Naive thymus-derived CD8-positive, alpha-beta T cell (primary cell): ENCODE data around the gene HDAC3. TPM values are rescaled to one million over a fixed set of nuclear protein-coding genes. Genes with fewer than 3 reads are reported as not detected.

Experiments
- ATAC-seq, 2 donors: fragments of 150-1000 bp; cut with Tn5 transposase in 1 of 2; sonication (Bioruptor Pico), chemical (Tn5 transposase) in 1 of 2; 1 replicate in 1 of 2; 2 replicates in 1 of 2; pipeline ENCODE4 v1.10.0; 2021; ENCODE audit warnings: mild to moderate bottlenecking in 2 of 2, moderate library complexity in 2 of 2
- POLR2A ChIA-PET: fragments of 350-600 bp; sonication (Branson Sonifier 250); formaldehyde crosslinking; loops from one replicate; lab custom pipeline; 2021; ENCODE audit warnings: antibody characterized with exemption; lab: Charles Lee
- DNase-seq, 10 donors: peaks; one replicate each; pipeline versions ENCODE4 v3.0.0 to v3.0.0-alpha.2; 2020 to 2022
- H3K27ac Mint-ChIP-seq, 10 donors: one replicate each; pipeline ENCODE4 v1.8.0; 2020 to 2022; ENCODE audit warnings: mild to moderate bottlenecking in 10 of 10, mixed read lengths in 10 of 10, moderate library complexity in 4 of 10, inconsistent platforms in 1 of 10
- H3K27me3 Mint-ChIP-seq, 5 donors: one replicate each; pipeline ENCODE4 v1.8.0; 2021 to 2022; ENCODE audit warnings: mixed read lengths in 5 of 5
- H3K36me3 Mint-ChIP-seq, 3 donors: one replicate each; pipeline ENCODE4 v1.8.0; 2020 to 2022; ENCODE audit warnings: mixed read lengths in 3 of 3, mild to moderate bottlenecking in 2 of 3, inconsistent platforms in 1 of 3
- H3K4me1 Mint-ChIP-seq, 4 donors: one replicate each; pipeline ENCODE4 v1.8.0; 2021 to 2022; ENCODE audit warnings: mixed read lengths in 4 of 4
- H3K4me3 Mint-ChIP-seq, 10 donors: one replicate each; pipeline ENCODE4 v1.8.0; 2020 to 2022; ENCODE audit warnings: mild to moderate bottlenecking in 10 of 10, mixed read lengths in 10 of 10, moderate library complexity in 6 of 10, inconsistent platforms in 1 of 10
- H3K9me3 Mint-ChIP-seq, 9 donors: one replicate each; pipeline ENCODE4 v1.8.0; 2020 to 2022; ENCODE audit warnings: mixed read lengths in 9 of 9, mild to moderate bottlenecking in 3 of 9, inconsistent platforms in 1 of 9, moderate library complexity in 1 of 9
- polyA plus RNA-seq, 3 donors: library from polyadenylated mRNA; unstranded; fragments of 300-500 nt; fragmentation: Illumina TruSeq; gene quantifications; one replicate each; pipeline ENCODE4 v1.2.3, GENCODE V29; 2021
- total RNA-seq, 8 experiments: library from RNA in 2 of 8; stranded (reverse) in 2 of 8; gene quantifications; one replicate each; pipeline ENCODE4 v1.2.3 and lab custom pipeline; 2021 to 2026

HDAC3 gene
- total and polyA plus RNA-seq, 5 experiments from 2014 or later, result 71.1 to 100 (median 85.7) TPM

GRCh38 chr5:141656396-141656795 lies 19.7 kb upstream of the HDAC3 start:
- POLR2A ChIA-PET, result no interaction called here
- Mint-ChIP-seq H3K36me3 (no peaks in the 10 kb centered on the region), H3K27ac (no peak overlapping the region), H3K4me3 (no peak overlapping the region), H3K27me3 (peaks cover 0 to 6% (median 0%) of the 10 kb centered on the region in 5 donors), H3K9me3 (no peaks in the 10 kb centered on the region), H3K4me1 (peaks cover 12 to 15% (median 14%) of the 10 kb centered on the region in 4 donors)
- no peak for DNase-seq
- ATAC-seq, result no peak

GRCh38 chr5:141655020-141655419 lies 18.4 kb upstream of the HDAC3 start:
- Mint-ChIP-seq H3K36me3 (no peaks in the 10 kb centered on the region), H3K27me3 (peaks cover 0 to 6% (median 0%) of the 10 kb centered on the region in 5 donors), H3K4me1 (peaks cover 20 to 29% (median 25%) of the 10 kb centered on the region in 4 donors), H3K4me3 (no peak overlapping the region), H3K27ac (no peak overlapping the region), H3K9me3 (no peaks in the 10 kb centered on the region)
- DNase-seq, result no peak
- ATAC-seq, result no peak
- POLR2A ChIA-PET, result no interaction called here

GRCh38 chr5:141654298-141654697 lies 17.6 kb upstream of the HDAC3 start:
- Mint-ChIP-seq H3K36me3 (peaks cover 0 to 2% (median 0%) of the 10 kb centered on the region in 3 donors), H3K4me1 (peaks cover 25 to 36% (median 32%) of the 10 kb centered on the region in 4 donors), H3K27ac (peak overlapping the region in 2 of 10 donors; percentile 28 to 73), H3K4me3 (no peak overlapping the region), H3K9me3 (no peaks in the 10 kb centered on the region), H3K27me3 (peaks cover 0 to 5% (median 0%) of the 10 kb centered on the region in 5 donors)
- ATAC-seq, result no peak
- POLR2A ChIA-PET, result interaction anchor here (0.6 kb wide), 1 partner anchor 17 kb away, joined by 5 read pairs; the partner anchor contains the start of genes HDAC3 and RELL2
- no peak for DNase-seq

GRCh38 chr5:141651728-141652105 lies 15.1 kb upstream of the HDAC3 start:
- Mint-ChIP-seq H3K4me3 (peak overlapping the region; percentile 67 to 97 (median 92)), H3K9me3 (no peaks in the 10 kb centered on the region), H3K27me3 (peaks cover 0 to 5% (median 0%) of the 10 kb centered on the region in 5 donors), H3K4me1 (peaks cover 35 to 52% (median 44%) of the 10 kb centered on the region in 4 donors), H3K27ac (peak overlapping the region; percentile 75 to 98 (median 90)), H3K36me3 (peaks cover 0 to 24% (median 0%) of the 10 kb centered on the region in 3 donors)
- POLR2A ChIA-PET, result interaction anchor here (0.5 to 7.7 kb wide), 12 partner anchors 8 to 1107 kb away, joined by 3 to 107 read pairs (median 8); partner anchors contain the start of genes ARAP3, DELE1, DIAPH1 and HDAC3
- DNase-seq, result no peak
- no peak for ATAC-seq

GRCh38 chr5:141650851-141651727 lies 14.4 kb upstream of the HDAC3 start, which contains the start of gene FCHSD1:
Gene FCHSD1 (minus strand): TSS chr5:141651418. CDS start chr5:141651368, 50 bp downstream.
- Mint-ChIP-seq H3K36me3 (peaks cover 0 to 31% (median 0%) of the 10 kb centered on the region in 3 donors), H3K4me3 (peak within 1 kb of the TSS; percentile 67 to 97 (median 92)), H3K9me3 (no peaks in the 10 kb centered on the region), H3K27ac (peak within 1 kb of the TSS; percentile 79 to 98 (median 94)), H3K4me1 (peaks cover 37 to 56% (median 44%) of the 10 kb centered on the region in 4 donors), H3K27me3 (peaks cover 0 to 5% (median 0%) of the 10 kb centered on the region in 5 donors)
- ATAC-seq (peak; percentile 87 to 95), DNase-seq (peak; percentile 57 to 89 (median 80))
- POLR2A ChIA-PET, result interaction anchor here (0.7 to 7.7 kb wide), 14 partner anchors 9 to 492 kb away, joined by 3 to 107 read pairs (median 6); partner anchors contain the start of genes ARAP3, DELE1, DIAPH1 and HDAC3

GRCh38 chr5:141649972-141650371 lies 13.3 kb upstream of the HDAC3 start:
- Mint-ChIP-seq H3K9me3 (no peaks in the 10 kb centered on the region), H3K27ac (peak overlapping the region; percentile 79 to 98 (median 86)), H3K27me3 (no peaks in the 10 kb centered on the region), H3K36me3 (peaks cover 0 to 40% (median 0%) of the 10 kb centered on the region in 3 donors), H3K4me1 (peaks cover 39 to 60% (median 44%) of the 10 kb centered on the region in 4 donors), H3K4me3 (peak overlapping the region; percentile 67 to 97 (median 92))
- POLR2A ChIA-PET, result interaction anchor here (0.8 to 7.7 kb wide), 3 partner anchors 12 to 32 kb away, joined by 3 to 107 read pairs (median 17); partner anchors contain the start of genes DIAPH1, HDAC3 and RELL2
- no peak for DNase-seq
- ATAC-seq, result no peak

GRCh38 chr5:141649056-141649688 lies 12.5 kb upstream of the HDAC3 start:
- Mint-ChIP-seq H3K27ac (peak overlapping the region; percentile 76 to 96 (median 84)), H3K4me1 (peaks cover 40 to 63% (median 45%) of the 10 kb centered on the region in 4 donors), H3K4me3 (peak overlapping the region in 3 of 10 donors; percentile 34 to 97 (median 93)), H3K27me3 (no peaks in the 10 kb centered on the region), H3K36me3 (peaks cover 0 to 48% (median 4%) of the 10 kb centered on the region in 3 donors), H3K9me3 (no peaks in the 10 kb centered on the region)
- POLR2A ChIA-PET, result interaction anchor here (0.8 to 7.7 kb wide), 2 partner anchors 11 to 29 kb away, joined by 3 to 107 read pairs; partner anchors contain the start of genes HDAC3 and RELL2
- DNase-seq, result no peak
- ATAC-seq, result no peak

- Mint-ChIP-seq H3K9me3 (no peaks in the 10 kb centered on the region), H3K27me3 (no peaks in the 10 kb centered on the region), H3K36me3 (peaks cover 0 to 56% (median 4%) of the 10 kb centered on the region in 3 donors), H3K27ac (peak overlapping the region in 7 of 10 donors; percentile 3 to 82 (median 26)), H3K4me1 (peaks cover 38 to 60% (median 44%) of the 10 kb centered on the region in 4 donors), H3K4me3 (peak overlapping the region in 1 of 10 donors; percentile 20)
- ATAC-seq (no peak), DNase-seq (no peak)
- POLR2A ChIA-PET, result interaction anchor here (0.6 to 7.7 kb wide), 2 partner anchors 10 to 774 kb away, joined by 4 to 107 read pairs; partner anchors contain the start of genes HDAC3 and RELL2
Observed at GRCh38 chr5:141647851-141648250, 11.2 kb upstream of the HDAC3 start.

- Mint-ChIP-seq H3K36me3 (peaks cover 0 to 60% (median 4%) of the 10 kb centered on the region in 3 donors), H3K27me3 (no peaks in the 10 kb centered on the region), H3K4me3 (no peak overlapping the region), H3K27ac (peak overlapping the region in 1 of 10 donors; percentile 3), H3K4me1 (peaks cover 33 to 54% (median 39%) of the 10 kb centered on the region in 4 donors), H3K9me3 (no peaks in the 10 kb centered on the region)
- POLR2A ChIA-PET, result interaction anchor here (7.7 kb wide), 1 partner anchor 9 kb away, joined by 107 read pairs; the partner anchor contains the start of genes HDAC3 and RELL2
- ATAC-seq (no peak), DNase-seq (no peak)
Observed at GRCh38 chr5:141647242-141647641, 10.6 kb upstream of the HDAC3 start.

GRCh38 chr5:141646026-141646425 lies 9.4 kb upstream of the HDAC3 start:
- Mint-ChIP-seq H3K4me3 (no peak overlapping the region), H3K27ac (peak overlapping the region in 5 of 10 donors; percentile 9 to 54 (median 44)), H3K9me3 (no peaks in the 10 kb centered on the region), H3K36me3 (peaks cover 0 to 68% (median 4%) of the 10 kb centered on the region in 3 donors), H3K4me1 (peaks cover 27 to 44% (median 32%) of the 10 kb centered on the region in 4 donors), H3K27me3 (no peaks in the 10 kb centered on the region)
- POLR2A ChIA-PET, result interaction anchor here (7.7 kb wide), 1 partner anchor 8 kb away, joined by 107 read pairs; the partner anchor contains the start of genes HDAC3 and RELL2
- ATAC-seq (no peak), DNase-seq (no peak)

- no peaks in the 10 kb centered on the region for H3K9me3 Mint-ChIP-seq
- DNase-seq (no peak), ATAC-seq (no peak)
- no peaks in the 10 kb centered on the region for H3K27me3 Mint-ChIP-seq
- no peak overlapping the region for H3K4me3 Mint-ChIP-seq
- H3K4me1 Mint-ChIP-seq, result peaks cover 9 to 23% (median 14%) of the 10 kb centered on the region in 4 donors
- peaks cover 0 to 47% (median 7%) of the 10 kb centered on the region in 3 donors for H3K36me3 Mint-ChIP-seq
- POLR2A ChIA-PET, result interaction anchor here (0.6 to 1.4 kb wide), 2 partner anchors 9 to 451 kb away, joined by 5 to 8 read pairs; partner anchors contain the start of gene FCHSD1
- peak overlapping the region in 4 of 10 donors; percentile 4 to 77 (median 37) for H3K27ac Mint-ChIP-seq
Observed at GRCh38 chr5:141641634-141642267, 5.1 kb upstream of the HDAC3 start.
